Caco-2 (cell line): ENCODE data around the gene FAH. TPM values are rescaled to one million over a fixed set of nuclear protein-coding genes. Genes with fewer than 3 reads are reported as not detected.

Source experiments
- BruUV-seq: library from RNA; stranded (reverse); fragments of 400-500 nt; replicated peaks from 2 replicates; lab custom pipeline; 2021; lab: Mats Ljungman, UMichigan
- CTCF ChIA-PET: fragments of 300-600 bp; sonication (Branson Sonifier 250); formaldehyde crosslinking; loops from one replicate; lab custom pipeline; 2022; ENCODE audit warnings: antibody characterized with exemption; lab: Charles Lee
- POLR2A ChIA-PET: fragments of 300-600 bp; sonication (Branson Sonifier 250); formaldehyde crosslinking; loops from one replicate; lab custom pipeline; 2022; ENCODE audit warnings: antibody characterized with exemption; lab: Charles Lee
- DNase-seq, 2 experiments: peaks; one replicate each; pipeline versions ENCODE4 v3.0.0 to v3.0.0-alpha.2; 2020 to 2022
- H3K27me3 ChIP-seq: replicated peaks from 2 replicates; pipeline ENCODE4 v1.6.0; 2011; ENCODE audit warnings: low read length; ENCODE audit not compliant: control insufficient read depth, insufficient read depth
- H3K36me3 ChIP-seq: 2 replicates; pipeline ENCODE4 v1.5.1; 2011; ENCODE audit warnings: low read length; ENCODE audit not compliant: control insufficient read depth, insufficient read depth
- H3K4me1 ChIP-seq: fragments of 250-450 bp; sonication (Bioruptor Pico); 2 replicates; pipeline ENCODE4 v1.5.1; 2020; ENCODE audit warnings: mild to moderate bottlenecking
- H3K4me3 ChIP-seq: 2 replicates; pipeline ENCODE4 v1.5.1; 2011; ENCODE audit warnings: low read depth, mild to moderate bottlenecking, control low read depth, low read length
- H3K9me3 ChIP-seq: fragments of 250-450 bp; sonication (Bioruptor Pico); 2 replicates; pipeline ENCODE4 v1.5.1; 2020; ENCODE audit warnings: mild to moderate bottlenecking, moderate library complexity
- H3K27ac Mint-ChIP-seq: one replicate; pipeline ENCODE4 v1.8.0; 2022; ENCODE audit warnings: mixed read lengths; ENCODE audit not compliant: unreplicated experiment
- H3K27me3 Mint-ChIP-seq: one replicate; pipeline ENCODE4 v1.8.0; 2022; ENCODE audit warnings: mixed read lengths; ENCODE audit not compliant: insufficient read depth, unreplicated experiment
- H3K36me3 Mint-ChIP-seq: one replicate; pipeline ENCODE4 v1.8.0; 2022; ENCODE audit warnings: mild to moderate bottlenecking, mixed read lengths; ENCODE audit not compliant: insufficient read depth, unreplicated experiment
- H3K4me1 Mint-ChIP-seq: one replicate; pipeline ENCODE4 v1.8.0; 2022; ENCODE audit warnings: low read depth, mixed read lengths; ENCODE audit not compliant: unreplicated experiment
- H3K4me3 Mint-ChIP-seq: one replicate; pipeline ENCODE4 v1.8.0; 2022; ENCODE audit warnings: mild to moderate bottlenecking, moderate library complexity, mixed read lengths; ENCODE audit not compliant: unreplicated experiment
- H3K9me3 Mint-ChIP-seq: one replicate; pipeline ENCODE4 v1.8.0; 2022; ENCODE audit warnings: mixed read lengths; ENCODE audit not compliant: unreplicated experiment
- CTCF ChIP-seq, 2 experiments: fragments of 200-600 bp in 1 of 2; IDR thresholded peaks; 1 replicate in 1 of 2; 2 replicates in 1 of 2; pipeline versions ENCODE4 v1.5.1 to v1.8.0; 2011 to 2022; ENCODE audit warnings: antibody characterized with exemption in 1 of 2, control low read depth in 1 of 2, inconsistent platforms in 1 of 2, low read depth in 1 of 2, low read length in 1 of 2, mild to moderate bottlenecking in 1 of 2, moderate library complexity in 1 of 2; ENCODE audit not compliant: insufficient read depth in 1 of 2, severe bottlenecking in 1 of 2, unreplicated experiment in 1 of 2
- intact Hi-C: fragments of 100-400 bp; cut with micrococcal nuclease; formaldehyde crosslinking; loops from one replicate; pipeline ENCODE4 v1.10.0; 2022; ENCODE audit not compliant: unreplicated experiment
- total RNA-seq: library from RNA; stranded (reverse); gene quantifications from 2 replicates; pipeline ENCODE4 v1.2.3, GENCODE V29; 2022

FAH gene
- total RNA-seq, 1 experiment from 2014 or later: 20.4 TPM

GRCh38 chr15:80170596-80170995 lies 17.8 kb downstream of the FAH start:
- BruUV-seq: no TSS peak
- Histone ChIP-seq H3K36me3 (peaks cover 2% of the 10 kb centered on the region), H3K27me3 (no peaks in the 10 kb centered on the region), H3K9me3 (no peaks in the 10 kb centered on the region), H3K4me1 (no peaks in the 10 kb centered on the region), H3K4me3 (no peak overlapping the region)
- no peaks in the 10 kb centered on the region for H3K27me3 Mint-ChIP-seq
- intact Hi-C loops: loop anchor here (5.0 to 10.0 kb wide), 3 partner anchors 176 to 788 kb away; partner anchors contain the start of gene MTHFS
- no peak overlapping the region for H3K27ac Mint-ChIP-seq
- CTCF ChIA-PET: no interaction called here
- DNase-seq: no peak
- H3K9me3 Mint-ChIP-seq: no peaks in the 10 kb centered on the region
- no peaks in the 10 kb centered on the region for H3K4me1 Mint-ChIP-seq
- TF ChIP-seq CTCF (IDR thresholded peaks at IDR 0.05; ENCODE audit: insufficient read depth in 1 of 2, low read depth in 1 of 2, low read length in 1 of 2, severe bottlenecking in 1 of 2, unreplicated experiment in 1 of 2): no peak
- H3K36me3 Mint-ChIP-seq: no peaks in the 10 kb centered on the region
- no peak overlapping the region for H3K4me3 Mint-ChIP-seq
- POLR2A ChIA-PET: no interaction called here

GRCh38 chr15:80171787-80172186 lies 19.0 kb downstream of the FAH start:
- POLR2A ChIA-PET: no interaction called here
- intact Hi-C loops: loop anchor here (2.0 to 10.0 kb wide), 4 partner anchors 113 to 789 kb away; partner anchors contain the start of genes MTHFS and ZFAND6
- BruUV-seq: no TSS peak
- Mint-ChIP-seq H3K36me3 (no peaks in the 10 kb centered on the region), H3K27ac (no peak overlapping the region), H3K4me1 (no peaks in the 10 kb centered on the region), H3K4me3 (no peak overlapping the region), H3K9me3 (no peaks in the 10 kb centered on the region), H3K27me3 (no peaks in the 10 kb centered on the region)
- no peak overlapping the region for H3K4me3 ChIP-seq
- H3K4me1 ChIP-seq: no peaks in the 10 kb centered on the region
- H3K27me3 ChIP-seq: no peaks in the 10 kb centered on the region
- peaks cover 2% of the 10 kb centered on the region for H3K36me3 ChIP-seq
- TF ChIP-seq CTCF (IDR thresholded peaks at IDR 0.05; ENCODE audit: insufficient read depth in 1 of 2, low read depth in 1 of 2, low read length in 1 of 2, severe bottlenecking in 1 of 2, unreplicated experiment in 1 of 2): no peak
- no peak for DNase-seq
- H3K9me3 ChIP-seq: no peaks in the 10 kb centered on the region
- CTCF ChIA-PET: interaction anchor here (1.0 kb wide), 1 partner anchor 111 kb away, joined by 3 read pairs; no protein-coding TSS in a partner anchor

- Mint-ChIP-seq H3K27me3 (no peaks in the 10 kb centered on the region), H3K27ac (no peak overlapping the region), H3K9me3 (no peaks in the 10 kb centered on the region), H3K4me1 (no peaks in the 10 kb centered on the region), H3K36me3 (no peaks in the 10 kb centered on the region), H3K4me3 (no peak overlapping the region)
- CTCF ChIA-PET: interaction anchor here (1.0 to 1.3 kb wide), 2 partner anchors 20 to 111 kb away, joined by 3 to 6 read pairs; partner anchors contain the start of gene FAH
- BruUV-seq: no TSS peak
- DNase-seq: no peak
- no peak overlapping the region for H3K4me3 ChIP-seq
- H3K9me3 ChIP-seq: no peaks in the 10 kb centered on the region
- POLR2A ChIA-PET: no interaction called here
- H3K36me3 ChIP-seq: peaks cover 2% of the 10 kb centered on the region
- H3K4me1 ChIP-seq: no peaks in the 10 kb centered on the region
- no peaks in the 10 kb centered on the region for H3K27me3 ChIP-seq
- intact Hi-C loops: loop anchor here (2.0 to 10.0 kb wide), 4 partner anchors 114 to 790 kb away; partner anchors contain the start of genes MTHFS and ZFAND6
- TF ChIP-seq CTCF (IDR thresholded peaks at IDR 0.05; ENCODE audit: insufficient read depth in 1 of 2, low read depth in 1 of 2, low read length in 1 of 2, severe bottlenecking in 1 of 2, unreplicated experiment in 1 of 2): no peak
These were observed 19.6 kb downstream of the FAH start for GRCh38 chr15:80172401-80172800.
